ES-I3 (cell line): ENCODE measurements around the gene ITPKB.

Experiments used
- H3K36me3 ChIP-seq: 2 replicates; pipeline ENCODE4 v1.6.1; 2013; ENCODE audit warnings: mild to moderate bottlenecking, low read length, control low read depth, moderate library complexity; ENCODE audit not compliant: insufficient read depth
- H3K4me1 ChIP-seq: 2 replicates; pipeline ENCODE4 v1.6.1; 2013; ENCODE audit warnings: mild to moderate bottlenecking, control low read depth, low read length; ENCODE audit not compliant: insufficient read depth
- H3K9ac ChIP-seq: 2 replicates; pipeline ENCODE4 v1.6.1; 2013; ENCODE audit warnings: low read depth, mild to moderate bottlenecking, low read length, moderate library complexity
- H3K9me3 ChIP-seq: 2 replicates; pipeline ENCODE4 v1.6.1; 2013; ENCODE audit warnings: mild to moderate bottlenecking, low read length, moderate library complexity; ENCODE audit not compliant: control insufficient read depth, insufficient read depth

ITPKB gene

GRCh38 chr1:226743259-226743658, 4.2 kb upstream of the ITPKB start:
- Histone ChIP-seq H3K9ac (no peak overlapping the region), H3K9me3 (no peaks in the 10 kb centered on the region), H3K4me1 (peaks cover 6% of the 10 kb centered on the region; the same call in 1 of the 2 replicates)

GRCh38 chr1:226741009-226741408, 1.9 kb upstream of the ITPKB start:
- Histone ChIP-seq H3K9ac (no peak overlapping the region), H3K36me3 (no peaks in the 10 kb centered on the region), H3K9me3 (no peaks in the 10 kb centered on the region), H3K4me1 (peaks cover 6% of the 10 kb centered on the region)

More at GRCh38 chr1:226743259-226743658, 4.2 kb upstream of the ITPKB start:
- no peaks in the 10 kb centered on the region for H3K36me3 ChIP-seq

- Histone ChIP-seq H3K9ac (no peak overlapping the region; the same call in 1 of the 2 replicates), H3K9me3 (no peaks in the 10 kb centered on the region), H3K36me3 (no peaks in the 10 kb centered on the region), H3K4me1 (peaks cover 6% of the 10 kb centered on the region)
These were observed 599 bp upstream of the ITPKB start for GRCh38 chr1:226739696-226740065.

- Histone ChIP-seq H3K9me3 (no peaks in the 10 kb centered on the region), H3K9ac (peak overlapping the region; percentile 78), H3K4me1 (peaks cover 6% of the 10 kb centered on the region), H3K36me3 (no peaks in the 10 kb centered on the region)
These were observed 574 bp downstream of the ITPKB start for GRCh38 chr1:226738421-226738994.

GRCh38 chr1:226737819-226738420, 1.2 kb downstream of the ITPKB start:
- peak overlapping the region; percentile 78 for H3K9ac ChIP-seq
- H3K4me1 ChIP-seq, result peaks cover 6% of the 10 kb centered on the region
- no peaks in the 10 kb centered on the region for H3K36me3 ChIP-seq
- H3K9me3 ChIP-seq, result no peaks in the 10 kb centered on the region

- Histone ChIP-seq H3K9me3 (no peaks in the 10 kb centered on the region), H3K36me3 (no peaks in the 10 kb centered on the region), H3K4me1 (peaks cover 6% of the 10 kb centered on the region), H3K9ac (peak overlapping the region; percentile 78)
These were observed 1.9 kb downstream of the ITPKB start for GRCh38 chr1:226736908-226737818.

GRCh38 chr1:226736001-226736907, 2.8 kb downstream of the ITPKB start:
- Histone ChIP-seq H3K36me3 (no peaks in the 10 kb centered on the region), H3K4me1 (peaks cover 10% of the 10 kb centered on the region), H3K9ac (peak overlapping the region; percentile 78; the same call in 1 of the 2 replicates), H3K9me3 (no peaks in the 10 kb centered on the region)

DNA sequence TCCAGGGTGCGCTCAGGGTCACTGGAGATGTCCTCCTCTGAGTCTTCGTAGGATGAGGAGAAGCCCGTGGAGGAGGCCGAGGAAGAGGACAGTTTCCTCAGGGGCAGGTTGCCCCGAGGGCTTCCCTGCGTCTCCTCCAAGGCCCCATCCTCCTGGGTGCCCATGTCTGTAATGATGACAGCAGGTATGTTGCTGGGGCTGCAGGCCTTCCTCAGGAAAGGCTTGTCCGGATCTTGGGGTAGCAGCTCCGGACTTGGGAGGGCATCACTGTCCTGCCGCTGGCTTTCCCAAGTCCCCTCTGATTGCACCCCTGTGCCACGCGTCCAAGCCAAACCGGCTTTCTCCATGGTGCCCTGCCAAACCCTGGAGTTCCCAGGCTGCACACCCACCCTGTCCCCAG, 3.5 kb downstream of the ITPKB start:
- no peaks in the 10 kb centered on the region for H3K9me3 ChIP-seq
- H3K9ac ChIP-seq, result no peak overlapping the region
- H3K4me1 ChIP-seq, result peaks cover 17% of the 10 kb centered on the region
- H3K36me3 ChIP-seq, result no peaks in the 10 kb centered on the region

DNA sequence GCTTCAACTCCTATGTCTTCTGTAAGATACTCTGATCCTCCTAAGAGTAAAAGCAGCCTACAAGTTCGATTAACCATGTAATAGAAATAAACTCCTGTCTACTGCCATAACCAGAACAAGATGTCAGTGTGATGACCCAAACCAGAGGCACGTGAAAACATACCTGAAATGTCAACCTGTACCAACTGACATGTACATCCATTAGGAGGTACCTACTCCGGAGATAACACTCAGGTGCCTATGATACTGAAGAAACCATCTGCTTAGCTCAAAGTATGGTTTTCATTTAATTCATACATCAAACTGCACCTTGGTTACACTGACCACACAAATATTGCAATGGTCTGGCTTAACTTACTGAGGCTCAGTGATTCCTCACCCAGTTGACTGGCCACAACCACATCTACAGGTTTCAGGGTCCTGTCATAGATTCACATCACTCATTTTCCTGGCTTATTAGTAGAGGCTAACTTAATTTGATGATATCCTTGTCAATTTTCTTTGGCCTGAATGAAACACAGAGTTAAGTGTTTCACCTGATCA, 4.4 kb downstream of the ITPKB start:
- no peaks in the 10 kb centered on the region for H3K36me3 ChIP-seq
- H3K4me1 ChIP-seq, result peaks cover 17% of the 10 kb centered on the region
- no peaks in the 10 kb centered on the region for H3K9me3 ChIP-seq
- no peak overlapping the region for H3K9ac ChIP-seq

DNA sequence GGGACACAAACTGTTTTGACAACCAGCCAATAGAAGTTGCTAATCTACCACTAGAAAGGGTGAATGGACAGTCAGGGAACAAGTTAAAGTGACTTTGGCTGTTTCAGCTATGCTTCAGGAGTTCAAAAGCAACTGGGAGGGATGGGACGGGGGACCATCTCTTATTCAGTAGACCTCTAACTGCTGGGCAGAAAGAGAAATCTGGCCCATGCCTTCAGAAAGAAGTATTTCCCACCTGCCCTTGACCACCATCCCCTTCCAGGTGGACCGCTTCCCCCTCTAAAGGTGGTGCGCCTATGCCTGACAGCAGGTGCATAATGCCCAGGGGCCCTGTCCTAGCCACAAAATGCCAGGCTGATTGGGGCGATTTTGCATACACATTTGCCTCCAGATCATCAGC, 5.2 kb downstream of the ITPKB start:
- no peak overlapping the region for H3K9ac ChIP-seq
- H3K36me3 ChIP-seq, result no peaks in the 10 kb centered on the region
- H3K4me1 ChIP-seq, result peaks cover 17% of the 10 kb centered on the region
- no peaks in the 10 kb centered on the region for H3K9me3 ChIP-seq

DNA sequence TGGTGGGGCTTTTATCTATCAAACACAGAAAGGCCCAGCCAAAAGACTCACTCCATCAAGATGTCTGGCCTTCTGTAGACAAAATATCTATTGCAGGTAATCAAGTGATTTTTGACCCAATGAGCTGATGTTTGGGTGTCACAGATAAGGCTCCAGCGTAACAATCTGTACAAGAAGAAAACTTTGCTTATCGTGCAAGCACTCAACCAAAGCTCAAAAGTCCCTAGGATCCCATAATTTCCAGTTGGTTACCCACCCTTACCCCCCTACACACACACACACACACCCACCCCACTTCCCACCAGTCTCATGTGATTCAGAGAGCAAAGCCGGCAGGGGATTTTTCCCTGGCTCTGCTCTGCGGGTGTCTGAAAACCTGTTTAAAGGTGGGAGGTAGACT, 5.8 kb downstream of the ITPKB start:
- Histone ChIP-seq H3K9me3 (no peaks in the 10 kb centered on the region), H3K36me3 (no peaks in the 10 kb centered on the region), H3K9ac (no peak overlapping the region), H3K4me1 (peaks cover 17% of the 10 kb centered on the region)

- no peaks in the 10 kb centered on the region for H3K36me3 ChIP-seq
- H3K9ac ChIP-seq, result no peak overlapping the region
- peaks cover 22% of the 10 kb centered on the region for H3K4me1 ChIP-seq
- H3K9me3 ChIP-seq, result no peaks in the 10 kb centered on the region
These were observed 6.2 kb downstream of the ITPKB start for GRCh38 chr1:226732856-226733291.

GRCh38 chr1:226731257-226731893, 7.7 kb downstream of the ITPKB start:
- Histone ChIP-seq H3K9ac (no peak overlapping the region), H3K9me3 (no peaks in the 10 kb centered on the region), H3K36me3 (no peaks in the 10 kb centered on the region), H3K4me1 (peaks cover 33% of the 10 kb centered on the region)
